ENCODE results near the gene SLC10A2.

DNA sequence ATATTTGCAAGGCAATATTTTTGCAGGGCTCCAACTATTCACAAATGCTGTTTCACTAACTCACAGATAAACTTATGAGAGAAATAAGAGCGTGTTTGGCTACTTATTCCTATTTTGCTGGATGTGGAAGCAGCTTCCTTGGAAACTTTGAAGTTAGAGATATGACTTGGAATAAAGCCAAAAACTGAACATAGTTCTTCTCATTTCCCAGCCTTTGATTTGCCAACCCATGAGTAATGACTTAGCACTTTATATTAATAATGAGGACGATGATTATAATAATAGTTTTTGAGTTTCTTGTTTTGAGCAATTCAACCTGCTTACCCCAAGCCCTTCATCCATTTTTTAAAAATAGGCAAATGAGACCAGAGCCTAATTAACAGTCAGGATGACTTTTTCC is 47.7 kb downstream of the SLC10A2 start:
- TF ChIP-seq TAF1 (IDR thresholded peaks at IDR 0.05; ENCODE audit: borderline replicate concordance, insufficient read depth, low read length) = no peak
- TF ChIP-seq, protein P1, sequence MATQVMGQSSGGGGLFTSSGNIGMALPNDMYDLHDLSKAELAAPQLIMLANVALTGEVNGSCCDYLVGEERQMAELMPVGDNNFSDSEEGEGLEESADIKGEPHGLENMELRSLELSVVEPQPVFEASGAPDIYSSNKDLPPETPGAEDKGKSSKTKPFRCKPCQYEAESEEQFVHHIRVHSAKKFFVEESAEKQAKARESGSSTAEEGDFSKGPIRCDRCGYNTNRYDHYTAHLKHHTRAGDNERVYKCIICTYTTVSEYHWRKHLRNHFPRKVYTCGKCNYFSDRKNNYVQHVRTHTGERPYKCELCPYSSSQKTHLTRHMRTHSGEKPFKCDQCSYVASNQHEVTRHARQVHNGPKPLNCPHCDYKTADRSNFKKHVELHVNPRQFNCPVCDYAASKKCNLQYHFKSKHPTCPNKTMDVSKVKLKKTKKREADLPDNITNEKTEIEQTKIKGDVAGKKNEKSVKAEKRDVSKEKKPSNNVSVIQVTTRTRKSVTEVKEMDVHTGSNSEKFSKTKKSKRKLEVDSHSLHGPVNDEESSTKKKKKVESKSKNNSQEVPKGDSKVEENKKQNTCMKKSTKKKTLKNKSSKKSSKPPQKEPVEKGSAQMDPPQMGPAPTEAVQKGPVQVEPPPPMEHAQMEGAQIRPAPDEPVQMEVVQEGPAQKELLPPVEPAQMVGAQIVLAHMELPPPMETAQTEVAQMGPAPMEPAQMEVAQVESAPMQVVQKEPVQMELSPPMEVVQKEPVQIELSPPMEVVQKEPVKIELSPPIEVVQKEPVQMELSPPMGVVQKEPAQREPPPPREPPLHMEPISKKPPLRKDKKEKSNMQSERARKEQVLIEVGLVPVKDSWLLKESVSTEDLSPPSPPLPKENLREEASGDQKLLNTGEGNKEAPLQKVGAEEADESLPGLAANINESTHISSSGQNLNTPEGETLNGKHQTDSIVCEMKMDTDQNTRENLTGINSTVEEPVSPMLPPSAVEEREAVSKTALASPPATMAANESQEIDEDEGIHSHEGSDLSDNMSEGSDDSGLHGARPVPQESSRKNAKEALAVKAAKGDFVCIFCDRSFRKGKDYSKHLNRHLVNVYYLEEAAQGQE (IDR thresholded peaks at IDR 0.05; ENCODE audit: insufficient read depth in 1 of 2, low read depth in 2 of 2, low read length in 2 of 2) = no peak
- no peak for TF ChIP-seq SIN3A (IDR thresholded peaks at IDR 0.05; ENCODE audit: borderline replicate concordance, insufficient read depth, low read length)

All from PFSK-1 (cell line).